ENCODE results near the gene NACC2.

The NACC2 gene

DNA sequence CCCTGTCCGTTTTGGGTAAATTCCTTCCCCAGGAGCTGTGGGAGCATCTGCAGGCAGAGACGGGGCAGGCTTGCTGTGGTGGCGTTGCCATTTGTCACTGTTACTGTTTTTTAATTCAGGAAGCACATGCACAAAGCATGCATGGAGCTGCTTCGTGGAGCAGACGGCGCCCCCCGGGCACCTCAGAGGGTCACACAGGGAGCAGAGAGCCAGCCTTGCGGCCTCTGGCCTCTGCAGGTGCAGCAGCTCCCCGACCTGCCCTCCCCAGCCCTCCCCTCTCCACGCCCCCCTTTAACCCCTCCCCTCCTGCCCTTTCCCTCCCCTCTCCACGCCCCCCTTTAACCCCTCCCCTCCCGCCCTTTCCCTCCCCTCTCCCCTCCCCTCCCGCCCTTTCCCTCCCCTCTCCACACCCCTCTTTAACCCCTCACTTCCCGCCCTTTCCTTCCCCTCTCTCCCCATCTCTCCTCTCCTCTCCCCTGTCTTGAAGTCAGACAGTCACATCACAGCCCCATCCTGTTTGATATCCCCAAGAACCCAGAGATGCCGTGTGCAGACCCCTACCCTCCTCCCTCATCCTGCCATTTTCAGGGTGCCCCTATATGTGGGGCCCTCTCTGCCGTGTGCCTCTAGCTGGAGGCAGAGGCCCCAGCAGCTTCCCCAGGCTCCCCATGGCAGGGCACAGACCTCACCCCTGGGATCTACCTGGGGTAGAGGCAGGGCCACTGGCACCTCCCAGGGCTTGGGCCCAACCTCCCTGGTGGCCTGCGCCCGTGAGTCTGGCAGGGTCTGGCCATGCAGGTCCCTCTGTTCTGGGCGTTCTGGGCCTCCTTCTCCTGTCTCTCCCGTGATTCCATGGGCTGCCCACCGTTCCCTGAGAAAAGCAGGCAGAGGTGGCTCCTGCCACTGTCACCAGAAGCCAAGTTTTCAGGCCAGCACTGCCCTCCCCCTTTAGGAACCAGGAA lies 104.3 kb downstream of the NACC2 start:
- peak; percentile 55 for DNase-seq

DNA sequence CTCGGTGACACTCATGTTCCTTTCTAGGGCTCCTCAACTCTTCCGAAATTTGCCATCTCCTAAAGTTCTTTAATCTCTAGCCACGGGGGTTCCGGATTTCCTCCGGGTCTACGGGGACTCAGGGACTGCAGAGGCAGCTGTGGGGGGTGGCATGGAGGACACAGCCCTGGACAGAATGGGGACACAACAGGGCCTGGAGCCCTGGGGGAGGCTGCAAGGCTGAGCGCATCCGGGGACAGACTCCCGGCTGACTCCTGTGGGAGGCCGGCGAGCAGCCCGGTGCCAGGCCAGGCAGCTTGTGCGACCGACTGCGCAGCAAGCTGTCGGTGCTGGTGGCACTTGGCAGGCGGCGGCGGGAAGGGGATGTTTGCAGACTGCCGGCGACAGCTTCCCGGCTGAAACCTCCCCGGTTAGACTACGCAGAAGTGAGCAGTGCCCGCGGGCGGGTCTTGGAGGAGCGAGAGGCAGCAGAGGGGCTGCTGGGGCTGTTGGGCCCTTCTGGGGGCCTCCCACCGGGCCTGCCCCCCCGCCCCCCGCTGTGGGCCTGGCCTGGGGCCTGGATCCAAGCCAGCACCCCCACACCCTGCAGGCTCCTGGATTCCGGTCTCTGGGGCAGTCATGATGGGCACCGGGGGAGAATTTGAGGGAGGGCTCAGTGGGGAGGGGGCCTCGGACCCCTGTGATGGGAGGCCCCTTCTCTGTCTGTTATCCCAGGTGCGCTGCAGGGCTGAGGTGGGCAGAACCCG lies 105.2 kb downstream of the NACC2 start:
- DNase-seq = peak; percentile 20

DNA sequence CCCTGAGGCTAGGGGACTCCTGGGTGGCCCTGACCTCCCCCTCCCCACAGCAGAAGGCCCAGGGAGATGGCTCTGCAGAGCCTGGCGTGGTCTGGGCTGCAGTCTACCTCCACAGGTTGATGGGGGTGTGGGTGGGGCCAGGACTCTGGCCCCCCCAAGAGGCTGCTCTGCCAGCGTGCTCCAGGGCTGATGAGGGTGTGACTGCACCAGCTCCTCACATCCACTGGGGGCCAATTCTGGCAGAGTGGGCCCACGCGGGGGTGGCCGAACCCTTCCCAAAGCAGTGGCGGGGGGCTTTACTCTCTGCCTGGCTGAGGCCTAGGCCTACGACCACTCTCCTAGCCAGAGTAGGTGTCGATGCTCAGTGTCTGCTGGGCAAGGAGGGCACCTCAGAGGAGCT lies 105.9 kb downstream of the NACC2 start:
- DNase-seq = no peak

DNA sequence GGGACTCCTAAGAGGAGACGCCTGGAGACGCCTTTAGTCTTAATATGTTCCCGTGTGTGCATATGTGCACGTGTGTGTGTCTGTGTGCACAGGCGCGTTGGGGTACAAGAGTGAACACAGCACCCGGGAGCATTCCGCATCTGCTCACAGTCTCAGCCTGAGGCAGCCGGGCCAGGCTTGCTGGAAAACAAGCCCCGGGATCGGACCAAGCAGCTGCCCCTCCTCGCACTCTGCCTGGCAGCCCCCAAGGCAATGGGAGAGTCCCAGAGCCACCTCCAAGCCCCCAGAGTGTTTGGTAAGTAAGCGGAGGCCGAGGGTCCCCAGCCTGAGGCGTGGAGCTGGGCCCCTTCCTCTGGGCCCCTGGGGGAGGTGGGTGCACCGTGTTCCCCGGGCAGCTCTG lies 106.6 kb downstream of the NACC2 start:
- DNase-seq = no peak

DNA sequence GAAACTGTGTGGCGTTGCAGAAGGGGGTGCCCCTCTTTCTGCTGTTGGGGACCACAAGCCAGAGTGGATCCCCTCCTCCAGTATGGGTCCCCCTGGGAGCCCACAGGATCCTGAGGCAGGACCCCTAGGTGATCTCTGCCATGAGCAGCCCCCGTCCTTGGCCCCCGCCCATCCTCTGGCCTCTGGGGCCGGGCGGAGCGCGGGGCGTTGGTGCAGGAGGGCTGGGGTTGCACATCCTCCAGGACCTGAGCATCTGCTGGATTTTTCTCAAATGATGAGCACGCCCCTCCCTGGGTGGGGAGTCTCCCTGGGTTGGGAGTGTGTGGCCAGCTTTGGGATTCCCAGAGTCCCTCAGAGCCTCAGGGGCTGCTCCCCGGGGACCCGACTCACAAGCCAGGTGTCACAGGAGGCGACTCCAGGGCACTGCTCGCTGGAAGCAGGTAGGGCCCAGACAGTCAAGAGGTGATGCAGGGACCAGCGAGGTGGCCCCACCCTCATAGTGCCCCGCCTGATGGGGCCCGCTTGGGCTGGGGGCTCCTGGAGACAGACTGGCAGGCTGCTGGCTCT lies 107.2 kb downstream of the NACC2 start:
- no peak for DNase-seq

DNA sequence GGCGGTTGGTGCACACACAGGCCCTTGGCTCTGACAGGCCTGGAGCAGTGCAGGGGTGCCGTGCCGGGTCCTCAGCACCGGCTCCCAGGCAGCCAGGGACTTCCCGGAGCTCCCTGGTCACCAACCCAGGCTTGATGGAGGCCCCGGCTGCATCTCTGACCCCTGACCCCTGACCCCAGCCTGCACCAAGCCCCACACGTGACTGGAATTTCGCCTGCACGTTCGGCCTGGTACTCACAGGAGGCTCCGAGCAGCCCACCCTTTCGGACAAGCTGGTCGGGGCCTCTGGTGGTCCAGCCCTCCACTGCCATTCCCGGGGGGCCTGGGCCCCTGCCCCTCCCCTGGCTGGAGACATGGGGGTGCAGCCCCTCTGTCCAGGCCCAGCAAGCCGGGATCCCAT lies 108.5 kb downstream of the NACC2 start:
- no peak for DNase-seq

DNA sequence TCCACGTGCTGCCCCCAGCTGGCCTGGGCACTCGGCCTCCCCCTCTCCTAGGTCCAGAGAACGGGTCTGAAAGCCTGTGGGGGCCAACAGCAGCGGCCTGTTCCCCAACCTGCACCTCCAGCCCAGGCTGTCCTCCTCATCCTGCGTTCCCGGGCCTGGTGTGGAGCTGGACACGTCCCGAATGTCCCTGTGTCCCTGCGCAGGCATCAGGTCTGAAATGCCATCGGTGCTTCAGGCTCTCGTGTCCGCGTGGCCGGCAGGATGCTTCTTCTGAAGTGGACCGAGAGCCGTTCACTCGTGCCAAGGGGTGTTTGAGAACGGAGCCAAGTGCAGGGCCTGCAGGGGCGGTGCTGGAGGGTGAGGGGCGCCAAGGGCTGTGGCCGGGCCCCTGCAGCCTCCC lies 109.2 kb downstream of the NACC2 start:
- no peak for DNase-seq

GRCh38 chr9:135985459-135985774 lies 109.7 kb downstream of the NACC2 start:
- no peak for DNase-seq

DNA sequence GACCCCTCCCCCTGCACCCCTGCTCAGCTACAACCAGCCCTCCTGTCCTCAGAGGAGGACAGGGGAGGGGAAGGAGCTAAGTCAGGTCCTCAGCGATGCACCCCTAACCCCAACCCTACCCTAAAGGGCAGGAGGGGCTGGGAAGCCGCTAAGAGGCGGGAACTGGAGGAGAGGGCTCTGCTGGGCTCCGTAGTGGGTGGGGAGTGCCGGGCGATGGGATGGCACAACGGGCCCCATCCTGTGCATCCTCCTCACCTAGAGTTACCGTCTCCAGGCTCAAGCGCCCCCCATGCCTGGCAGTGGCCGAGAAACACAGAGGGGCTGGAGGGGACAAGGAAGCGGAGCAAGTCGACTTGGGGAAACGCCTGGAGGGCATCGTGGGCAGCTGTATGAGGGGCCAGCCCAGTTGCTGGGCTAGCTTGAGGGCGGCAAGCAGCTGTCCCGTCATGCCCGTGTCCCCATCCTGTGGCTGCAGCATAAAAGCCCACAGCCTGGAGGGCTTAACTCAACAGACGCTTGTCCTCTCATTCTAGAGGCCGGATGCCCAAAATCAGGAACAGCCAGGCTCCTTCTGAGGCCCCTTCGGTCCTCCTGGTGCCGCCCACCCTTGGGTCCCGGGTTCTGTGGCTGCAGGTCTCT lies 110.9 kb downstream of the NACC2 start:
- no peak for DNase-seq

DNA sequence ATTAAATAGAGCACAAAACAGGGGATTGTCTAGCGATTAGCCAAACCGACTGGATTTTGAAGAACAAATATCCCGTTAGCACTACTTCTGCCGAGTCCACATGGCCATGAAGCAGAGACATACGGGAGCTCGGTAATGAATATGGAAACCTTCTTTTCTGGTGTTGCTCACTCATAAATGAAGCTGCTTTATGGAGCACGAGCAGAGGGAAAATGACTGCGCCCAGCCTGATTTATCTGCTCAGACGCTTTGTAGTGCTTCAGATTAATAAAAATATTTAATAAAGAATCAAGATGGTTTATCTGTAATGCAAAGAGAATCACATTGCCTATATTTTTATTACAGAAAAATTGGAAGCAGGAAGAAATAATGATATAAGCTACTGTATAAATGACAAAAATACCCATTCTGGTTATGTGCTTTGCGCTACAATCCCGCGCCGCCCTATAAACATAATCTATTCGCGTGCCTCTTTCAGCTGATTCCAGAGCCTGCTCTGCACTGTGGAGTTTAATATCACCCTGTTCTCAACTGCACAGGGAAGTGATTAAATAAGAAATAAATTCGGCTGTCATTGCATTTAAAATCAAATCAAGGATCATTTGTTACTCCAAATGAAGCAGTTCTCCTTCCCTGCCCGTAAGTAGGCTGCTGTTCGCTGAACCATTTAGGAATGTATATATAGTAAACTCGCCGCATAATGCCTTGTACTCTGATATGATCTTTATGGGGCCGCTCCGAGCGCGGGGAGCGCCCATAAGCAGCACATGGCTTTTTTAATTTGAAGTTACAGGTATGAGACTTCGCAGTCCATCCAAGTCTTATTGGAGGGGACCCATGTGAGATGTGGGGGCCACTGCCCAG lies 111.6 kb downstream of the NACC2 start:
- DNase-seq = no peak

DNA sequence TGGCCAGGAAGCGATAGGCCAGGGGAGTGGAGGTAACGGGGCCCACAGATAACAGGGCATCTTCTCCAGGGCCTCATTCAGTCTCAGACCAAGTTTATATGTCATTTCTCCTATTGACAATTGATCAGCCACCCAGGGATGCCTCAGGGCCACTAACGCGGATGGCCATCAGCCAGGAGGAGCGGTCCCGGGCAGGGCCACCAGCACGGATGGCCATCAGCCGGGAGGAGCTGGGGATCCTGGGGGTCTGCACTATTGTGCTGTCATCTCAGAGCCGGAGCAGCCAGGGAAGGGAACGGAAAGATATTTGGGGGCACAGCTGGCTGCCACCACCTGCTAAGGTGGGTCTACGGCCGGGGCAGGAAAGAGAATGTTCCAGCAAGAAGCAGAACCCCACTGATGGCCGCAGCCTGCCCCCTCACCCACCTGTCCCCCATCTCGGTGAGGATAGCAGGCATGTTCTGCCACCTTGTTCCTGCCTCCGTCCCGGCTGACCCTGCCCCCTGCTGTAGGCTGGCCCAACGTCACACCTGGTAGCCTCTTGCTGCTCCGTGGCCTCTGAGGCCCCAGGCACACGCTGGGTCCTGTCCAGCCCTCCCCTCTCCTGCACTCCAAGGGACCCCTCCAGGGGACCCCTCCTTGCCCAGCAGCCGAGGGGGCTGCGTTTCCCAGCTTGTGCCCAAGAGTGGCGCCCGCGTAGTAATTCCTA lies 112.4 kb downstream of the NACC2 start:
- no peak for DNase-seq

DNA sequence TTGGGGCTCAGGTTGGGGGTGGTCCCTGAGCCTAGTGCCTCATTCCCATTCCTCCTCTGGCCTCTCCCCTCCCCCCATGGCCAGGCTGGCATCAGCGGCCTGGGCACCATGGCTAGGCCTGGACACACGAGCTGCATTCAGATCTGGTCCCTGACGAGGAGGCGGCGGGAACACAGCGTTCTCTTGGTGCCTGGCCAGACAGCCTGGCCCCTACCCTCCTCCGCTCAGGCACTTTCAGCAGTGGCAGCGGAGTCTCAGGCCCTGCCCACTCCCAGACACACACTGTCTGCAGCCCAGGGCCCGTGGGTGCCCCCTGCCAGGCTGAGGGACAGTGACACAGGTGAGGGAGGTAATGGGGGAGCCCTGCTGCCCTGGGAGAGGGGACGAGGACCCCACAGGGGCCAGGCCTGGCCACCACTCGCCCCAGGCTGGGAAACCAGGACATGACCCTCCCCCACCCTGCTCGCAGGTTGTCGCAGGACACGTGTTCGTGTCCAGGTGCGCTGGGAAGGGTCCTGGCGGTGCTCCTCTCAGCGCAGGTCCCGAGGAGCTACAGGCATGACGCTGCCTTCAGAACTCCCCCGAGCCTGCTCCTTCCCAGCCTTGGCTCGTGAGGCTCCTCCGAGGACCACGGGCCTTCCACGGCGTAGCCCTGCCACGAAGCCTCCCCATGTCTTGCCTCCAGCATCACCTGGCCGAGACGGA lies 114.0 kb downstream of the NACC2 start:
- DNase-seq = no peak

- no peak for DNase-seq
Observed at GRCh38 chr9:135979547-135980166, 115.4 kb downstream of the NACC2 start.

- no peak for DNase-seq
Observed at GRCh38 chr9:135978642-135979546, 116.2 kb downstream of the NACC2 start.

DNA sequence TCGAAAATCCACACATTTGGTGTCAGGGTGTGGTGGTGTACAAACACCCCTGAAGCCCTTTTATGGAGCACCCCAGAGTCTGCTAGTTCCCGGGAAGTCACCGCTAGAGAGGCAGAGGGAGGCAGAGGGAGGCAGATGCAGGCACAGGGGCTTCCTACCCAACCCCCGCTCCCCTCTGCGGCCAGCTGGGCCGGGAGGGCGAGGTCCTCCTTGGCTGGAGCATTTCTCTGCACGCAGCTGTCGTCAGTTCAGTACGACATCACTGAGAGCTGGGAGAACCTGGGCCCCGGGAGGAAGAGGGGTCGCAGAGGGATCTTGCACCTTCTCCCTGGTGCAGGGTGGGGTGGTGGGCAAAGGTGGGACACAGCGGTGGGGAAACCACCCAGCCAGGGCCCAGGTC lies 118.1 kb downstream of the NACC2 start:
- DNase-seq = no peak

DNA sequence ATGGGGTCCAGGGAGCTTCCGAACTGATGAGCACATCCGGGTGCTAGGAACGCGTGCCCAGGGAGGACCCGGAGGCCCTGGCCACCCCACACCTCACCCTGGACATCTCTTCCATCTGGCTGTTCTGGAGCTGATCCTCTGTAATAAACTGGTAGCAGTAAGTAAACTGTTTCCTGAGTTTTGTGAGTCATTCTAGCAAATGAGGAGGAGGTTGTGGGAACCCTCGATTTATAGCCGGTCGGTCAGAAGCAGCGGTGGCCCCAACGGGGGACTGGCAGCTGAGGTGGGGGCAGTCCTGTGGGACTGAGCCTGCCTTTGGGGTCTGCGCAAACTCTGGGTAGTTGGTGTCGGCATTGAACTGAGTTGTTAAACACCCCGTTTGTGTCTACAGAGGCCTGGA lies 118.6 kb downstream of the NACC2 start:
- DNase-seq = no peak

DNA sequence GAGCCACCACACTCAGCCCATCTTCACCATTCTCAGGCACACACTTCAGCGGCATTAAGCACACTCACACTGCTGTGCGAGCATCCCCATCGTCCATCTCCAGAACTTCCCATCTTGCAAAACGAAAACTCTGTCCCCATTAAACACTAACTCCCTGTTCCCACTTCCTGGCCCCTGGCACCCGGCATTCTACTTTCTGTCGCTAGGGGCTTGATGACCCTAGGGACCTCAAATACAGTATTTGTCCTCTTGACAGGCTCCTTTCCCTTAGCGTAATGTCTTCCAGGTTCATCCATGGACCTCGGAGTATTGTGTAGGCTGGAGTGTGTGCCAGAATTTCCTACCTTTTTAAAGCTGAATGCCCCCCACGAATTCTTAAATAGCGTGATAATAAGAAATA lies 119.3 kb downstream of the NACC2 start:
- no peak for DNase-seq

- no peak for DNase-seq
Observed at GRCh38 chr9:135974220-135974573, 120.9 kb downstream of the NACC2 start.

Measured in suppressor macrophage treated with lipopolysaccharide for 4 hours (primary cell).